IPS-NIHi11 (cell line): Measurements from ENCODE around the gene PLCB4.
"Not testable (repeated sequence)": the region's sequence is repeated elsewhere in the genome, so short reads cannot be mapped to it uniquely, and the experiment has no call there.

Experiments used
- DNase-seq: peaks from one replicate; pipeline ENCODE4 v3.0.0; 2012; ENCODE audit warnings: mixed read lengths, low spot score

The PLCB4 gene

GRCh38 chr20:9367328-9367727 is 298.4 kb downstream of the PLCB4 start:
- DNase-seq, result no peak

GRCh38 chr20:9367746-9368145 is 298.9 kb downstream of the PLCB4 start:
- DNase-seq, result no peak

GRCh38 chr20:9368893-9369292 is 300.0 kb downstream of the PLCB4 start:
- DNase-seq, result no peak

- no peak for DNase-seq
Observed at GRCh38 chr20:9369557-9369956, 300.7 kb downstream of the PLCB4 start.

GRCh38 chr20:9374072-9374471 is 305.2 kb downstream of the PLCB4 start:
- DNase-seq, result no peak

- DNase-seq, result no peak
Observed at GRCh38 chr20:9374480-9374879, 305.6 kb downstream of the PLCB4 start.

GRCh38 chr20:9375221-9375681 is 306.4 kb downstream of the PLCB4 start:
- DNase-seq, result peak; percentile 27

GRCh38 chr20:9377007-9377406 is 308.1 kb downstream of the PLCB4 start:
- DNase-seq, result no peak

- not testable (repeated sequence) for DNase-seq
Observed at GRCh38 chr20:9385345-9386310, 316.7 kb downstream of the PLCB4 start.

- DNase-seq, result no peak
Observed at GRCh38 chr20:9388160-9388812, 319.4 kb downstream of the PLCB4 start.

- no peak for DNase-seq
Observed at GRCh38 chr20:9388813-9389161, 319.9 kb downstream of the PLCB4 start.

- DNase-seq, result no peak
Observed at GRCh38 chr20:9389346-9389745, 320.5 kb downstream of the PLCB4 start.

GRCh38 chr20:9390441-9390840 is 321.6 kb downstream of the PLCB4 start:
- DNase-seq, result no peak

- DNase-seq, result peak; percentile 79
Observed at GRCh38 chr20:9392892-9393857, 324.3 kb downstream of the PLCB4 start.

- no peak for DNase-seq
Observed at GRCh38 chr20:9395971-9396370, 327.1 kb downstream of the PLCB4 start.

- no peak for DNase-seq
Observed at GRCh38 chr20:9397928-9398327, 329.0 kb downstream of the PLCB4 start.

GRCh38 chr20:9398882-9399281 is 330.0 kb downstream of the PLCB4 start:
- no peak for DNase-seq

- DNase-seq, result no peak
Observed at GRCh38 chr20:9399322-9399721, 330.4 kb downstream of the PLCB4 start.

- no peak for DNase-seq
Observed at GRCh38 chr20:9400171-9401025, 331.5 kb downstream of the PLCB4 start.

- no peak for DNase-seq
Observed at GRCh38 chr20:9401371-9401770, 332.5 kb downstream of the PLCB4 start.

GRCh38 chr20:9402141-9402540 is 333.3 kb downstream of the PLCB4 start:
- DNase-seq, result no peak
